Right renal pelvis (tissue), 4 donors: ENCODE data around the gene PSG5. TPM values are rescaled to one million over a fixed set of nuclear protein-coding genes. Genes with fewer than 3 reads are reported as not detected.
"Not testable (repeated sequence)": the region's sequence is repeated elsewhere in the genome, so short reads cannot be mapped to it uniquely, and the experiment has no call there.

Experiments
- DNase-seq, 4 donors: peaks; one replicate each; pipeline ENCODE4 v3.0.0-alpha.2; 2013; ENCODE audit warnings: low read depth in 4 of 4, low spot score in 3 of 4, missing footprints in 1 of 4
- polyA plus RNA-seq, 4 donors: library from polyadenylated mRNA; unstranded; fragments of 120-200 nt; gene quantifications; one replicate each; pipeline ENCODE4 v1.2.1, GENCODE V29; 2013; ENCODE audit not compliant: insufficient read length in 4 of 4

The PSG5 gene
- polyA plus RNA-seq, result under 1 TPM in 1 of 4 donors, not detected in 3; 0.21 TPM

- not testable (repeated sequence) for DNase-seq
Observed at GRCh38 chr19:43186311-43186935, at the start of gene PSG5. PSG5 (minus strand) TSS chr19:43186536; CDS start chr19:43186405, 131 bp downstream.

- DNase-seq, result not testable (repeated sequence)
Observed at GRCh38 chr19:43235686-43236085, 49.4 kb upstream of the PSG5 start.

DNA sequence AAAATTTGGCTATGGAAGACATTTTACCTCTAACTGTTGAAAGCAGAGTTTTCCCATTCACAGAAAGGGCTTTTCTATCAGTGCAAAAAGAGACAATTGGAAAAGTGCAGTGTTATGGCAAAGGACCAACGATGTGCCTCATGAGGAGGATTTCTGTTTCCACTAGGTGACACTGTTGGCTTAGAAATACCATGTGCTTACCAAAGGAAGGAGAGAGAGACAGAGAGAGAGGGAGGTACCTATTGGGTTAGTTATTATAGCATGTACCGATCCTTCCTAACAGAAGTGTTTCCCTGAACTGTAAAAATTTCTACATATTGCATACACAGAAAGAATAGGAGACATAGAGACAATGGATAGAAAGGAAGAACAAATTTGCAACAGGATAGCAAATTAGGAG, 43.0 kb upstream of the PSG5 start:
- DNase-seq, result no peak

DNA sequence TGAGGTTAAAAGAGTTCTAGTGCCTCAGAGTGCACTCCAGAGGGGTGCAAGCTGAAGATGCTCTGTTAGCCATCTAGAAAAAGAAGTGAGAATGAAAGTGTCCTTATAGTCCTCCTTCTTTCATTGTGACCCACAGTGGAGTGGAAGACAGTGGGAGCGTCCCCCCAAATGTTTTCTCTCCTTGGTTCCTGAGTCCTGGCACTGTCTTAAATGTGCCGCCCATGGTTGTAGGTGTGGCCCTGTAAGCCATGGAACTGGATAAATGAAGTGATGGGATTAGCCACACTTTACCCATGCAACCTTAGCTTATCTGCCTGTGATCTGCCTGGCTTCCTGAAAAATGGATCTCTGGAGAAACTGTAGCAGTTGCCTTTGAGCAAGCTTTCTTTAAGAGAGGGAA, 42.4 kb upstream of the PSG5 start:
- DNase-seq, result peak in 1 of 4 donors; percentile 0

DNA sequence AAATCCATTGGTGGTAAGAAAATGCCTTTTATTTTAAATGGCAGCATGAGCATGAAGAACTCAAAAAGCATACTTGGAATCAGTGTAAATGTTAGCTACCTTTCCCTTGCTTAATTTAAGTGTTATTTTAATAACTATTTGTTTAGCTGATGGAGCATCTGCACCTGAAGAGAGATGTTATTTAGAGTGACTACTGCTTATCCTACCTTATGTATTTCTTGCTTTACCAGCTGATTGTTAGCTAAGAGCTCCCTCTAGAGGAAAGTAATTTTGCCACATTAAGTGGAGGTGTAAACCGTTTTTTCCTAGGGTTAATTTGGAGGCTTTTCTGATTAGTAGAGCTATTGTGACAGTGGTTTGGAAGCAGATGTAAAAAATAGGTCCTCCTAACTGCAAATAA, 40.6 kb upstream of the PSG5 start:
- not testable (repeated sequence) for DNase-seq

- DNase-seq, result no peak
Observed at GRCh38 chr19:43224855-43225253, 38.5 kb upstream of the PSG5 start.

- not testable (repeated sequence) for DNase-seq
Observed at GRCh38 chr19:43224201-43224854, 38.0 kb upstream of the PSG5 start.

- not testable (repeated sequence) for DNase-seq
Observed at GRCh38 chr19:43221891-43222290, 35.6 kb upstream of the PSG5 start.

GRCh38 chr19:43219136-43219535, 32.8 kb upstream of the PSG5 start:
- DNase-seq, result not testable (repeated sequence)

GRCh38 chr19:43215881-43216280, 29.5 kb upstream of the PSG5 start:
- not testable (repeated sequence) for DNase-seq

DNA sequence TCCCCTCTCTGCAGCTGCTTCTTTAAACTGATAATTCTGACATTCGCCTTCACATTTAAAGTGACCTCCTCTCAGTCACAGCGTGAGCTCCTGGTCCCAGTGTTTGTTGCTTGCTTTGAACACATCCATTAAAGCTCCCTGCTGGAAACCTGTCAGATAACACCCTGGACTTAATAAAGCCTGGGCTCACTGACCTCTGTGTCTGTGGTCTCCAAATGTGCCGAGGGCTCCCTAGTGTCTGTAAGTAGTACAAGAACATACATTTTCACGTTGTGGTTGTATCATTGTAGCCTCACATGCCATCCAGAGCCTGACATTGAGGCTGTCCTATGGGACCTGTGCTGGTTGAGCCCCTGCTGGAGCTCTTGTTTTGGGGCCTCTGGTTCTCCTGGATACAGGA, 21.7 kb upstream of the PSG5 start:
- DNase-seq, result no peak

DNA sequence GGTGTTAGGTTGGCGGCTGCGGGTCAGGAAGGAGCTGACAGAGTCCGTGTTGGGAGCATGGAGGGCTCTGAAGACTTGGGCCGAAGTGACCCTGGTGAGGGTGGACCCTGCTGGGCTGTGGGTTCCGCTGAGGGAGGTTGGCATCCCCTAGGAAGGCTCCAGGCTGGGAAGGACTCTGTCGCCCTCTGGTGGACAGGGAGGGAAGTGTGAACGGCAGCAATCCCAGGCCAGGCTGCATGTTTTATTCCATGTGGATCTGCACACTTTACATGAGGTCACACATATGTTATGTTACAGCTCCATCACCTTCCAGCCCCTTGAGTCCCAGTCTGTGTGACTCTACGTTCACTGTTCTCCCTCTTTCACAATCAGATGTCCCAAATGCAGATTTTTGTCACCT, 20.8 kb upstream of the PSG5 start:
- not testable (repeated sequence) for DNase-seq

- DNase-seq, result not testable (repeated sequence)
Observed at GRCh38 chr19:43205471-43206105, 19.3 kb upstream of the PSG5 start, which contains the start of gene PSG4. PSG4 (minus strand) TSS chr19:43205638; CDS start chr19:43205536, 102 bp downstream.

GRCh38 chr19:43203611-43204010, 17.3 kb upstream of the PSG5 start:
- DNase-seq, result not testable (repeated sequence)

DNA sequence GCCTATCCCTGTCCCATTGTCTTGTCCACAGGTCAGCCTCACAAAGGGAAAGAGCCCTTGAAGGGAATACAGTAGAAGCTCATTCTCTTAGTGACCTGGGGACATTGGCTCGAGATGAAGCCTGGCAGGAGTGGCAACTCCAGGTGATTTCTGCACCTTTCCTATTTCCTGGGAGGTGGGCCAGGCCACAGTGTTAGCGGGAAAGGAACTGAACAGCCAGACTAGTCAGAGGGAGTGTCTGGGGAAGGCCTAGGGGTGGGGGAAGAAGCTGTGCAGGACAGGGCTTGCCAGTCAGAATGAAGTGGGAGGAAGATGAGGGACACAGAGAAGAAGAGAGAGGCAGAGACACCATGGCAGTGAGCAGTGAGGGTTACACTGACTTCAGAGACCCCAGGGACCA, 15.6 kb upstream of the PSG5 start:
- DNase-seq, result not testable (repeated sequence)

GRCh38 chr19:43201337-43201801, 15.0 kb upstream of the PSG5 start:
- not testable (repeated sequence) for DNase-seq

DNA sequence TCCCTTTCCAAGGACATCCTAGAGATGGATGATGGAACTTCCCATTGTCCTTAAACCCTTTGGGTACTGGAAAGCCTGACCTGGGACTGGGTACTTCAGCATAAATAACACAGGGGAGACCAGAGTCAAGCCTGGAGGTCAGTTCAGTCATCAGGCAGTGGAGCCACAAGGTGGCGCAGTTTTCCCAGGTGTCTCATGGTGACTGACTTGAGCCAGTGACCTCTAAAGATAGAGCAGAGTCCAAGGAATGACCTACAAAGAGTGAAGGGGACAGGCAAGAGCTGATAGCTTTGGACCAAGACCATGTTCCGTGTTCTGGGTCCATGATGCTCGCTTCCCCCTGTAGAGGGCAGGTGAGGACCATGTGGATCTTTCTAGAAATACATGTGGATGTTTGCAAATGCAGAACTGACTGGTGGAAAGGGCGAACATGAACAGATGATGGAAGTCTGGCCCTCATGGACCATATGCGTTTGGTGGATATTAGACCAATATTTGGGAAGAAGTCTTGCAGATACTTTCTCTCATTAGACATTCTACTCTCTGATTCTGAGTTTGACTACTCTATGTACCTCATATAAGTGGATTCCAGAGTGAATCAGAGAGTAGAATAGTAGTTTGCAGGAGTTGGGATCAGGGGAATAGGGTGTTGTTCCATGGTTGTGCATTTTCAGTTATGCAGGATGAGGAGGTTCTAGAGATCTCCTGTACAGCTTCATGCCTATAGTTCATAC, 12.5 kb upstream of the PSG5 start:
- not testable (repeated sequence) for DNase-seq

GRCh38 chr19:43197666-43198397, 11.5 kb upstream of the PSG5 start:
- not testable (repeated sequence) for DNase-seq

GRCh38 chr19:43194397-43194796, 8.1 kb upstream of the PSG5 start:
- not testable (repeated sequence) for DNase-seq
